Kidney (tissue), 14 donors: ENCODE results near the gene ENPP3. TPM values are rescaled to one million over a fixed set of nuclear protein-coding genes. Genes with fewer than 3 reads are reported as not detected.

ENCODE experiments used
- DNase-seq, 5 donors: peaks; one replicate each; pipeline ENCODE4 v3.0.0-alpha.2; 2013 to 2020
- FAIRE-seq: peaks from 2 replicates; lab custom pipeline; 2012; peaks lifted over from hg19 to GRCh38; lab: Jason Lieb, UNC
- H3K27ac ChIP-seq, 2 donors: one replicate each; pipeline ENCODE4 v1.7.0; 2013; ENCODE audit warnings: low read depth in 2 of 2, low read length in 2 of 2, inconsistent platforms in 1 of 2
- H3K27me3 ChIP-seq: one replicate; pipeline ENCODE4 v1.7.1; 2013; ENCODE audit warnings: low read length, inconsistent platforms; ENCODE audit not compliant: control insufficient read depth, insufficient read depth
- H3K36me3 ChIP-seq, 3 donors: one replicate each; pipeline versions ENCODE4 v1.7.0 to v1.7.1; 2013; ENCODE audit warnings: low read length in 3 of 3, control low read depth in 1 of 3, inconsistent platforms in 1 of 3; ENCODE audit not compliant: insufficient read depth in 3 of 3, control insufficient read depth in 2 of 3
- H3K4me1 ChIP-seq, 3 donors: one replicate each; pipeline versions ENCODE4 v1.7.0 to v1.7.1; 2013; ENCODE audit warnings: low read length in 3 of 3, inconsistent platforms in 1 of 3, low read depth in 1 of 3; ENCODE audit not compliant: control insufficient read depth in 2 of 3, insufficient read depth in 2 of 3
- H3K4me3 ChIP-seq, 3 donors: one replicate each; pipeline versions ENCODE4 v1.7.0 to v1.8.1; 2013; ENCODE audit warnings: low read length in 3 of 3, control low read depth in 1 of 3, inconsistent platforms in 1 of 3
- H3K9ac ChIP-seq, 3 donors: one replicate each; pipeline versions ENCODE4 v1.7.0 to v1.7.1; 2013; ENCODE audit warnings: low read length in 3 of 3, control low read depth in 1 of 3, inconsistent platforms in 1 of 3
- H3K9me3 ChIP-seq, 3 donors: one replicate each; pipeline versions ENCODE4 v1.7.0 to v1.7.1; 2013; ENCODE audit warnings: low read length in 3 of 3, control low read depth in 1 of 3, inconsistent platforms in 1 of 3; ENCODE audit not compliant: control insufficient read depth in 2 of 3, insufficient read depth in 1 of 3
- CTCF ChIP-seq: IDR thresholded peaks from 3 replicates; pipeline ENCODE4 v1.5.1; 2012; ENCODE audit warnings: mild to moderate bottlenecking, moderate library complexity, borderline replicate concordance; ENCODE audit not compliant: insufficient read depth; ENCODE audit errors: extremely low read depth
- intact Hi-C: fragments of 100-400 bp; cut with DNase I; formaldehyde crosslinking; loops from one replicate; pipeline ENCODE4 v1.11.1; 2022
- polyA plus RNA-seq: library from polyadenylated mRNA; stranded (reverse); fragments of 350-450 nt; fragmentation: Illumina TruSeq; extraction: RNeasy Lipid Tissue Mini Kit (QIAGEN cat#74804); gene quantifications from one replicate; pipeline ENCODE4 v1.2.3, GENCODE V29; 2014; ENCODE audit warnings: low read depth, low replicate concordance; ENCODE audit not compliant: insufficient read depth
- total RNA-seq: library from RNA; stranded (reverse); fragmentation: NEBNext Ultra II Directional; extraction: Animal tissue kit (Norgen Biotek cat#: 25700); gene quantifications from one replicate; pipeline ENCODE4 v1.2.1, GENCODE V29; 2021
- donor health status: control.
- donor health status: control.
- donor health status: control.
- donor health status: control.
- donor health status: control.
- donor health status: DM: yes; HTN: yes; CAD: no.
- donor health status: Normal renal cell carcinoma (clear cell type).

ENPP3 gene
- total and polyA plus RNA-seq, 2 donors from 2014 or later: 2.0 to 2.5 TPM

GRCh38 chr6:131592935-131593334 lies 44.2 kb upstream of the ENPP3 start:
- H3K27ac ChIP-seq: no peak overlapping the region
- DNase-seq: no peak
- no peak overlapping the region for H3K9ac ChIP-seq
- FAIRE-seq: no peak
- intact Hi-C loops: no loop called here
- no peaks in the 10 kb centered on the region for H3K4me1 ChIP-seq
- no peaks in the 10 kb centered on the region for H3K9me3 ChIP-seq
- H3K36me3 ChIP-seq: peaks cover 19 to 70% (median 37%) of the 10 kb centered on the region in 3 donors
- no peak overlapping the region for H3K4me3 ChIP-seq
- TF ChIP-seq CTCF: no peak
- no peaks in the 10 kb centered on the region for H3K27me3 ChIP-seq

GRCh38 chr6:131594074-131594473 lies 43.0 kb upstream of the ENPP3 start:
- H3K9me3 ChIP-seq: no peaks in the 10 kb centered on the region
- no peak for FAIRE-seq
- intact Hi-C loops: no loop called here
- peaks cover 17 to 72% (median 33%) of the 10 kb centered on the region in 3 donors for H3K36me3 ChIP-seq
- H3K4me3 ChIP-seq: no peak overlapping the region
- no peaks in the 10 kb centered on the region for H3K27me3 ChIP-seq
- H3K9ac ChIP-seq: no peak overlapping the region
- no peak overlapping the region for H3K27ac ChIP-seq
- no peak for DNase-seq
- H3K4me1 ChIP-seq: no peaks in the 10 kb centered on the region
- no peak for TF ChIP-seq CTCF

GRCh38 chr6:131597446-131597845 lies 39.7 kb upstream of the ENPP3 start:
- peaks cover 16 to 70% (median 36%) of the 10 kb centered on the region in 3 donors for H3K36me3 ChIP-seq
- no peak for FAIRE-seq
- DNase-seq: peak in 1 of 5 donors; percentile 5
- H3K27ac ChIP-seq: no peak overlapping the region
- H3K4me1 ChIP-seq: no peaks in the 10 kb centered on the region
- intact Hi-C loops: no loop called here
- peak; percentile 21 for TF ChIP-seq CTCF
- no peaks in the 10 kb centered on the region for H3K9me3 ChIP-seq
- no peak overlapping the region for H3K4me3 ChIP-seq
- H3K9ac ChIP-seq: no peak overlapping the region
- H3K27me3 ChIP-seq: no peaks in the 10 kb centered on the region

- H3K36me3 ChIP-seq: peaks cover 9 to 60% (median 28%) of the 10 kb centered on the region in 3 donors
- no peaks in the 10 kb centered on the region for H3K4me1 ChIP-seq
- no peak overlapping the region for H3K4me3 ChIP-seq
- no peak for FAIRE-seq
- no peak for TF ChIP-seq CTCF
- no peaks in the 10 kb centered on the region for H3K9me3 ChIP-seq
- DNase-seq: no peak
- intact Hi-C loops: no loop called here
- no peak overlapping the region for H3K9ac ChIP-seq
- no peak overlapping the region for H3K27ac ChIP-seq
- no peaks in the 10 kb centered on the region for H3K27me3 ChIP-seq
Measured at GRCh38 chr6:131600716-131601115, 36.4 kb upstream of the ENPP3 start.
